WERI-Rb-1 (cell line): Measurements from ENCODE around the gene TMEM208.

Experiments
- DNase-seq: peaks from one replicate; pipeline ENCODE4 v3.0.0-alpha.2; 2020
- H3K27ac ChIP-seq: fragments of 250-450 bp; sonication (Bioruptor Pico); 2 replicates; pipeline ENCODE4 v1.5.1; 2020; ENCODE audit warnings: mild to moderate bottlenecking, moderate library complexity
- H3K27me3 ChIP-seq: fragments of 250-450 bp; sonication (Bioruptor Pico); 2 replicates; pipeline ENCODE4 v1.5.1; 2021; ENCODE audit warnings: mild to moderate bottlenecking, low read depth, moderate library complexity; ENCODE audit not compliant: insufficient read depth, severe bottlenecking
- H3K36me3 ChIP-seq: fragments of 250-450 bp; sonication (Bioruptor Pico); 2 replicates; pipeline ENCODE4 v1.5.1; 2020; ENCODE audit warnings: mild to moderate bottlenecking, moderate library complexity
- H3K4me3 ChIP-seq: 2 replicates; pipeline ENCODE4 v1.5.1; 2011; ENCODE audit warnings: low read depth, mild to moderate bottlenecking, control low read depth, low read length
- H3K9me3 ChIP-seq: fragments of 250-450 bp; sonication (Bioruptor Pico); 2 replicates; pipeline ENCODE4 v1.5.1; 2021; ENCODE audit warnings: mild to moderate bottlenecking, moderate library complexity; ENCODE audit not compliant: severe bottlenecking
- CTCF ChIP-seq: IDR thresholded peaks from 2 replicates; pipeline ENCODE4 v1.5.1; 2011; ENCODE audit warnings: low read depth, mild to moderate bottlenecking, control low read depth, inconsistent platforms, low read length

Gene TMEM208

GRCh38 chr16:67243481-67243880, 16.6 kb downstream of the TMEM208 start:
- Histone ChIP-seq H3K36me3 (no peaks in the 10 kb centered on the region; the same call in 1 of the 2 replicates), H3K4me3 (no peak overlapping the region)

GRCh38 chr16:67244387-67245185, 17.7 kb downstream of the TMEM208 start:
- no peaks in the 10 kb centered on the region for H3K36me3 ChIP-seq
- peaks cover 3% of the 10 kb centered on the region for H3K27me3 ChIP-seq
- H3K27ac ChIP-seq, result peak overlapping the region; percentile 62
- no peak for TF ChIP-seq CTCF
- H3K9me3 ChIP-seq, result no peaks in the 10 kb centered on the region
- peak overlapping the region; percentile 77 for H3K4me3 ChIP-seq
- no peak for DNase-seq

More at GRCh38 chr16:67243481-67243880, 16.6 kb downstream of the TMEM208 start:
- no peaks in the 10 kb centered on the region for H3K27me3 ChIP-seq
- no peak overlapping the region for H3K27ac ChIP-seq
- no peaks in the 10 kb centered on the region for H3K9me3 ChIP-seq
- no peak for TF ChIP-seq CTCF
- no peak for DNase-seq

- Histone ChIP-seq H3K27me3 (peaks cover 3% of the 10 kb centered on the region), H3K27ac (peak overlapping the region; percentile 67), H3K4me3 (peak overlapping the region; percentile 77), H3K9me3 (no peaks in the 10 kb centered on the region), H3K36me3 (no peaks in the 10 kb centered on the region)
- TF ChIP-seq CTCF, result no peak
- DNase-seq, result peak; percentile 91
Measured at GRCh38 chr16:67245186-67245585, 18.3 kb downstream of the TMEM208 start.

- DNase-seq, result no peak
- H3K27ac ChIP-seq, result peak overlapping the region; percentile 67
- peaks cover 3% of the 10 kb centered on the region for H3K27me3 ChIP-seq
- no peaks in the 10 kb centered on the region for H3K36me3 ChIP-seq
- peak overlapping the region; percentile 77 for H3K4me3 ChIP-seq
- TF ChIP-seq CTCF, result no peak
- H3K9me3 ChIP-seq, result no peaks in the 10 kb centered on the region
Measured at GRCh38 chr16:67245674-67246080, 18.7 kb downstream of the TMEM208 start.

- no peaks in the 10 kb centered on the region for H3K9me3 ChIP-seq
- H3K27me3 ChIP-seq, result peaks cover 3% of the 10 kb centered on the region
- TF ChIP-seq CTCF, result peak; percentile 64
- peak overlapping the region; percentile 77 for H3K4me3 ChIP-seq
- DNase-seq, result peak; percentile 91
- no peaks in the 10 kb centered on the region for H3K36me3 ChIP-seq
- H3K27ac ChIP-seq, result peak overlapping the region; percentile 67
Measured at GRCh38 chr16:67246081-67246755, 19.3 kb downstream of the TMEM208 start.
